HG02885 (cell line): Measurements from ENCODE around the gene ITPR3.

Experiments
- ATAC-seq: cut with Tn5 transposase; IDR thresholded peaks from one replicate; pipeline ENCODE4 v1.9.1; 2021; ENCODE audit warnings: mild to moderate bottlenecking; ENCODE audit not compliant: unreplicated experiment, poor library complexity

The ITPR3 gene

GRCh38 chr6:33744895-33745546 lies 123.9 kb downstream of the ITPR3 start:
- no peak for ATAC-seq

- no peak for ATAC-seq
Measured at GRCh38 chr6:33745548-33745947, 124.4 kb downstream of the ITPR3 start.
